PFSK-1 (cell line): Measurements from ENCODE around the gene HINT3.

Experiments used
- POLR2AphosphoS5 ChIP-seq: IDR thresholded peaks from 2 replicates; pipeline ENCODE4 v1.6.1; 2012; ENCODE audit warnings: low read depth, mild to moderate bottlenecking, control low read depth, low read length, moderate library complexity
- SIN3A ChIP-seq: IDR thresholded peaks from 2 replicates; pipeline ENCODE4 v1.6.1; 2012; ENCODE audit warnings: mild to moderate bottlenecking, low read length, moderate library complexity, borderline replicate concordance; ENCODE audit not compliant: insufficient read depth

- TF ChIP-seq POLR2AphosphoS5 (no peak), SIN3A (no peak)
Observed at GRCh38 chr6:126026001-126026400, 69.4 kb downstream of the HINT3 start.
